IPS DF 6.9 (cell line): ENCODE measurements around the gene MRC1.

Source experiments
- DNase-seq: peaks from one replicate; pipeline ENCODE4 v3.0.0-alpha.2; 2013; ENCODE audit warnings: low read depth, low spot score
- H3K27ac ChIP-seq: one replicate; pipeline ENCODE4 v1.5.1; 2013; ENCODE audit warnings: low read length, control low read depth
- H3K27me3 ChIP-seq: 2 replicates; pipeline ENCODE4 v1.6.1; 2013; ENCODE audit warnings: mild to moderate bottlenecking, low read length; ENCODE audit not compliant: control insufficient read depth, insufficient read depth
- H3K36me3 ChIP-seq: 2 replicates; pipeline ENCODE4 v1.6.1; 2013; ENCODE audit warnings: low read length; ENCODE audit not compliant: control insufficient read depth, insufficient read depth
- H3K4me1 ChIP-seq: 2 replicates; pipeline ENCODE4 v1.6.1; 2013; ENCODE audit warnings: low read length; ENCODE audit not compliant: control insufficient read depth, insufficient read depth
- H3K4me3 ChIP-seq: 2 replicates; pipeline ENCODE4 v1.5.1; 2013; ENCODE audit warnings: mild to moderate bottlenecking, low read length
- H3K9me3 ChIP-seq: 2 replicates; pipeline ENCODE4 v1.6.1; 2013; ENCODE audit warnings: low read length, inconsistent platforms; ENCODE audit not compliant: control insufficient read depth, insufficient read depth
- WGBS: extraction: QIAGEN DNeasy Blood & Tissue Kit; methylation state at CpG from one replicate; pipeline ENCODE4 v1.1.7; 2013; ENCODE audit warnings: mixed read lengths, missing lambda C conversion rate; ENCODE audit not compliant: insufficient read length, insufficient coverage; 5-methylcytosine and 5-hydroxymethylcytosine counted together

MRC1 gene

GRCh38 chr10:17817316-17817715, 8.2 kb downstream of the MRC1 start:
- Histone ChIP-seq H3K9me3 (no peaks in the 10 kb centered on the region), H3K27me3 (no peaks in the 10 kb centered on the region), H3K27ac (no peak overlapping the region), H3K36me3 (no peaks in the 10 kb centered on the region), H3K4me1 (no peaks in the 10 kb centered on the region), H3K4me3 (no peak overlapping the region)
- WGBS, result 100% methylated on average over 1 of the region's 1 CpG
- no peak for DNase-seq

GRCh38 chr10:17817790-17818189, 8.6 kb downstream of the MRC1 start:
- H3K9me3 ChIP-seq, result no peaks in the 10 kb centered on the region
- WGBS, result no CpG with 5 or more reads among the region's 3 CpGs

GRCh38 chr10:17819836-17820235, 10.7 kb downstream of the MRC1 start:
- DNase-seq, result no peak
- H3K27ac ChIP-seq, result no peak overlapping the region
- H3K27me3 ChIP-seq, result no peaks in the 10 kb centered on the region
- H3K4me1 ChIP-seq, result no peaks in the 10 kb centered on the region
- no CpG with 5 or more reads among the region's 7 CpGs for WGBS
- H3K4me3 ChIP-seq, result no peak overlapping the region
- H3K9me3 ChIP-seq, result no peaks in the 10 kb centered on the region
- no peaks in the 10 kb centered on the region for H3K36me3 ChIP-seq

More at GRCh38 chr10:17817790-17818189, 8.6 kb downstream of the MRC1 start:
- H3K27me3 ChIP-seq, result no peaks in the 10 kb centered on the region
- H3K27ac ChIP-seq, result no peak overlapping the region
- H3K4me1 ChIP-seq, result no peaks in the 10 kb centered on the region
- H3K4me3 ChIP-seq, result no peak overlapping the region
- H3K36me3 ChIP-seq, result no peaks in the 10 kb centered on the region
- no peak for DNase-seq

GRCh38 chr10:17820943-17821342, 11.8 kb downstream of the MRC1 start:
- no peak overlapping the region for H3K4me3 ChIP-seq
- H3K36me3 ChIP-seq, result no peaks in the 10 kb centered on the region
- DNase-seq, result no peak
- no peaks in the 10 kb centered on the region for H3K4me1 ChIP-seq
- H3K9me3 ChIP-seq, result no peaks in the 10 kb centered on the region
- no CpG with 5 or more reads among the region's 3 CpGs for WGBS
- no peak overlapping the region for H3K27ac ChIP-seq
- no peaks in the 10 kb centered on the region for H3K27me3 ChIP-seq

- no peaks in the 10 kb centered on the region for H3K36me3 ChIP-seq
- no peak overlapping the region for H3K27ac ChIP-seq
- no peaks in the 10 kb centered on the region for H3K9me3 ChIP-seq
- no peak overlapping the region for H3K4me3 ChIP-seq
- H3K4me1 ChIP-seq, result no peaks in the 10 kb centered on the region
- WGBS, result no CpG with 5 or more reads among the region's 1 CpG
- H3K27me3 ChIP-seq, result no peaks in the 10 kb centered on the region
- DNase-seq, result no peak
Measured at GRCh38 chr10:17821893-17822292, 12.7 kb downstream of the MRC1 start.

- whole genome bisulfite sequencing, result no CpG with 5 or more reads among the region's 1 CpG
- H3K4me3 ChIP-seq, result no peak overlapping the region
- no peaks in the 10 kb centered on the region for H3K36me3 ChIP-seq
- H3K4me1 ChIP-seq, result no peaks in the 10 kb centered on the region
- no peaks in the 10 kb centered on the region for H3K27me3 ChIP-seq
- DNase-seq, result no peak
- H3K27ac ChIP-seq, result no peak overlapping the region
- no peaks in the 10 kb centered on the region for H3K9me3 ChIP-seq
Measured at GRCh38 chr10:17831341-17831740, 22.2 kb downstream of the MRC1 start.

- no peaks in the 10 kb centered on the region for H3K27me3 ChIP-seq
- no peak overlapping the region for H3K27ac ChIP-seq
- no peak for DNase-seq
- no peaks in the 10 kb centered on the region for H3K9me3 ChIP-seq
- no peaks in the 10 kb centered on the region for H3K36me3 ChIP-seq
- no peaks in the 10 kb centered on the region for H3K4me1 ChIP-seq
- H3K4me3 ChIP-seq, result no peak overlapping the region
- WGBS, result no CpG with 5 or more reads among the region's 6 CpGs
Measured at GRCh38 chr10:17831896-17832295, 22.7 kb downstream of the MRC1 start.

GRCh38 chr10:17833656-17834055, 24.5 kb downstream of the MRC1 start:
- Histone ChIP-seq H3K4me1 (no peaks in the 10 kb centered on the region), H3K4me3 (no peak overlapping the region), H3K9me3 (no peaks in the 10 kb centered on the region), H3K27ac (no peak overlapping the region), H3K36me3 (no peaks in the 10 kb centered on the region), H3K27me3 (no peaks in the 10 kb centered on the region)
- DNase-seq, result no peak
- no CpG with 5 or more reads among the region's 6 CpGs for WGBS

- Histone ChIP-seq H3K27ac (no peak overlapping the region), H3K4me1 (no peaks in the 10 kb centered on the region), H3K4me3 (no peak overlapping the region)
Measured at GRCh38 chr10:17835688-17836087, 26.5 kb downstream of the MRC1 start.

GRCh38 chr10:17836942-17837341, 27.8 kb downstream of the MRC1 start:
- DNase-seq, result no peak
- no peak overlapping the region for H3K4me3 ChIP-seq
- H3K4me1 ChIP-seq, result no peaks in the 10 kb centered on the region
- WGBS, result no CpG with 5 or more reads among the region's 8 CpGs
- H3K9me3 ChIP-seq, result no peaks in the 10 kb centered on the region
- no peaks in the 10 kb centered on the region for H3K36me3 ChIP-seq
- H3K27me3 ChIP-seq, result no peaks in the 10 kb centered on the region
- H3K27ac ChIP-seq, result no peak overlapping the region

More at GRCh38 chr10:17835688-17836087, 26.5 kb downstream of the MRC1 start:
- no peak for DNase-seq
- Histone ChIP-seq H3K36me3 (no peaks in the 10 kb centered on the region), H3K9me3 (no peaks in the 10 kb centered on the region), H3K27me3 (no peaks in the 10 kb centered on the region)
- no CpG with 5 or more reads among the region's 1 CpG for WGBS

GRCh38 chr10:17838080-17838648, 29.0 kb downstream of the MRC1 start:
- no peak overlapping the region for H3K27ac ChIP-seq
- DNase-seq, result no peak
- WGBS, result no CpG with 5 or more reads among the region's 9 CpGs
- H3K4me1 ChIP-seq, result no peaks in the 10 kb centered on the region
- H3K27me3 ChIP-seq, result no peaks in the 10 kb centered on the region
- no peaks in the 10 kb centered on the region for H3K9me3 ChIP-seq
- no peak overlapping the region for H3K4me3 ChIP-seq
- no peaks in the 10 kb centered on the region for H3K36me3 ChIP-seq
